Measurements from ENCODE around the gene MAN1A2. TPM values are rescaled to one million over a fixed set of nuclear protein-coding genes. Genes with fewer than 3 reads are reported as not detected.

The MAN1A2 gene
- total RNA-seq, 1 experiment from 2014 or later: 21.0 TPM

GRCh38 chr1:117566556-117566955 lies 199.3 kb downstream of the MAN1A2 start:
- intact Hi-C loops (cut with micrococcal nuclease; ENCODE audit: unreplicated experiment): no loop called here
- Histone ChIP-seq H3K27me3 (replicated peaks; ENCODE audit: control insufficient read depth, insufficient read depth, low read length) (no peaks in the 10 kb centered on the region), H3K36me3 (ENCODE audit: control insufficient read depth, insufficient read depth, low read length) (no peaks in the 10 kb centered on the region), H3K4me3 (ENCODE audit: low read depth, low read length) (no peak overlapping the region), H3K9me3 (no peaks in the 10 kb centered on the region), H3K4me1 (peaks cover 13% of the 10 kb centered on the region)
- TF ChIP-seq CTCF (IDR thresholded peaks at IDR 0.05; ENCODE audit: insufficient read depth in 1 of 2, low read depth in 1 of 2, low read length in 1 of 2, severe bottlenecking in 1 of 2, unreplicated experiment in 1 of 2): no peak
- H3K36me3 Mint-ChIP-seq (ENCODE audit: insufficient read depth, unreplicated experiment): no peaks in the 10 kb centered on the region
- H3K27ac Mint-ChIP-seq (ENCODE audit: unreplicated experiment): no peak overlapping the region
- no peak overlapping the region for H3K4me3 Mint-ChIP-seq (ENCODE audit: unreplicated experiment)
- H3K9me3 Mint-ChIP-seq (ENCODE audit: unreplicated experiment): no peaks in the 10 kb centered on the region
- peaks cover 19% of the 10 kb centered on the region for H3K4me1 Mint-ChIP-seq (ENCODE audit: low read depth, unreplicated experiment)
- no TSS peak for BruUV-seq (replicated peaks)
- ChIA-PET CTCF (no interaction called here), POLR2A (no interaction called here)
- no peak for DNase-seq
- no peaks in the 10 kb centered on the region for H3K27me3 Mint-ChIP-seq (ENCODE audit: insufficient read depth, unreplicated experiment)

GRCh38 chr1:117567435-117567834 lies 200.2 kb downstream of the MAN1A2 start:
- no peak overlapping the region for H3K4me3 ChIP-seq (ENCODE audit: low read depth, low read length)
- no peak for DNase-seq
- Mint-ChIP-seq H3K9me3 (ENCODE audit: unreplicated experiment) (no peaks in the 10 kb centered on the region), H3K27ac (ENCODE audit: unreplicated experiment) (no peak overlapping the region), H3K36me3 (ENCODE audit: insufficient read depth, unreplicated experiment) (no peaks in the 10 kb centered on the region), H3K27me3 (ENCODE audit: insufficient read depth, unreplicated experiment) (no peaks in the 10 kb centered on the region), H3K4me1 (ENCODE audit: low read depth, unreplicated experiment) (peaks cover 16% of the 10 kb centered on the region), H3K4me3 (ENCODE audit: unreplicated experiment) (no peak overlapping the region)
- ChIA-PET CTCF (no interaction called here), POLR2A (no interaction called here)
- TF ChIP-seq CTCF (IDR thresholded peaks at IDR 0.05; ENCODE audit: insufficient read depth in 1 of 2, low read depth in 1 of 2, low read length in 1 of 2, severe bottlenecking in 1 of 2, unreplicated experiment in 1 of 2): no peak
- no peaks in the 10 kb centered on the region for H3K36me3 ChIP-seq (ENCODE audit: control insufficient read depth, insufficient read depth, low read length)
- intact Hi-C loops (cut with micrococcal nuclease; ENCODE audit: unreplicated experiment): no loop called here
- no TSS peak for BruUV-seq (replicated peaks)
- H3K27me3 ChIP-seq (replicated peaks; ENCODE audit: control insufficient read depth, insufficient read depth, low read length): no peaks in the 10 kb centered on the region
- H3K9me3 ChIP-seq: no peaks in the 10 kb centered on the region
- H3K4me1 ChIP-seq: peaks cover 14% of the 10 kb centered on the region

DNA sequence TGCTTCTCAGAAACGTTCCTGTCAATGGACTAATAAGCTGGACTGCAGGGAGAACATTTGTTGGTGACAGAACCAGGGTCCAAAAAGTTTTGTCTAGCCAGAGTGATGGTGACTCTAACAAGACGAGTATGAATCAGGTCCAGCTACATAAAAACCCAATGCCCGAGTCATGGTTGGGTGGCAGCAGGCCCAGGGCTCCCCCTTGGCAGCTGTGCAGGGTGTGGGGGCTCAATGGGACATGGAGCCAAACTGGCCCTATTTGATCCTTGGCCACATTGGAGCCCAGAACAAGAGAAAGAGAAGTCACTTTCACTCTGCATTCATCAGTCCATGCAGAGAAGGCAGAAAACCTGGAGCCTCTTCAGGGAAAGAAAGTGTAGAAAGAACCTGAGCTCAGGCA lies 200.7 kb downstream of the MAN1A2 start:
- Mint-ChIP-seq H3K27me3 (ENCODE audit: insufficient read depth, unreplicated experiment) (no peaks in the 10 kb centered on the region), H3K36me3 (ENCODE audit: insufficient read depth, unreplicated experiment) (no peaks in the 10 kb centered on the region), H3K4me1 (ENCODE audit: low read depth, unreplicated experiment) (peaks cover 12% of the 10 kb centered on the region), H3K9me3 (ENCODE audit: unreplicated experiment) (no peaks in the 10 kb centered on the region), H3K27ac (ENCODE audit: unreplicated experiment) (no peak overlapping the region), H3K4me3 (ENCODE audit: unreplicated experiment) (no peak overlapping the region)
- ChIA-PET CTCF (no interaction called here), POLR2A (no interaction called here)
- no peak for DNase-seq
- Histone ChIP-seq H3K4me3 (ENCODE audit: low read depth, low read length) (no peak overlapping the region), H3K27me3 (replicated peaks; ENCODE audit: control insufficient read depth, insufficient read depth, low read length) (no peaks in the 10 kb centered on the region), H3K9me3 (no peaks in the 10 kb centered on the region), H3K4me1 (peaks cover 11% of the 10 kb centered on the region), H3K36me3 (ENCODE audit: control insufficient read depth, insufficient read depth, low read length) (no peaks in the 10 kb centered on the region)
- TF ChIP-seq CTCF (IDR thresholded peaks at IDR 0.05; ENCODE audit: insufficient read depth in 1 of 2, low read depth in 1 of 2, low read length in 1 of 2, severe bottlenecking in 1 of 2, unreplicated experiment in 1 of 2): no peak
- no TSS peak for BruUV-seq (replicated peaks)
- intact Hi-C loops (cut with micrococcal nuclease; ENCODE audit: unreplicated experiment): no loop called here

All from Caco-2 (cell line).